IMR-90 (cell line): Measurements from ENCODE around the gene AGMO. TPM values are rescaled to one million over a fixed set of nuclear protein-coding genes. Genes with fewer than 3 reads are reported as not detected.

ENCODE experiments used
- ATAC-seq: fragments of 200-7000 bp; cut with Tn5 transposase; 2 replicates; pipeline ENCODE4 v1.9.1; 2020; ENCODE audit warnings: low read depth, mild to moderate bottlenecking, moderate library complexity
- BruUV-seq: library from RNA; stranded (reverse); fragments of 400-500 nt; replicated peaks from 2 replicates; lab custom pipeline; 2021; lab: Mats Ljungman, UMichigan
- CTCF ChIA-PET: fragments of 300-600 bp; formaldehyde crosslinking; extraction: SDS; loops from one replicate; lab custom pipeline; 2021; ENCODE audit warnings: antibody characterized with exemption; lab: Yijun Ruan, JAX
- POLR2A ChIA-PET: fragments of 300-600 bp; sonication (Branson Sonifier 250); formaldehyde crosslinking; loops from one replicate; lab custom pipeline; 2022; ENCODE audit warnings: antibody characterized with exemption; ENCODE audit not compliant: unreplicated experiment; lab: Charles Lee
- DNase-seq: peaks from one replicate; pipeline ENCODE4 v3.0.0; 2013
- H2AFZ ChIP-seq: replicated peaks from 2 replicates; pipeline ENCODE3; 2013; ENCODE audit warnings: low read length, mild to moderate bottlenecking; ENCODE audit not compliant: poor library complexity
- H2AK5ac ChIP-seq: 2 replicates; pipeline ENCODE4 v1.6.1; 2013; ENCODE audit warnings: low read depth, low read length, inconsistent platforms
- H2AK9ac ChIP-seq: replicated peaks from 2 replicates; pipeline ENCODE3; 2013; ENCODE audit warnings: mild to moderate bottlenecking, low read depth, low read length, moderate library complexity; ENCODE audit not compliant: poor library complexity
- H2BK120ac ChIP-seq: 2 replicates; pipeline ENCODE4 v1.6.1; 2013; ENCODE audit warnings: low read depth, low read length, inconsistent platforms
- H2BK15ac ChIP-seq: 3 replicates; pipeline ENCODE4 v1.6.1; 2013; ENCODE audit warnings: low read depth, low read length, inconsistent platforms
- H2BK20ac ChIP-seq: 2 replicates; pipeline ENCODE4 v1.6.1; 2013; ENCODE audit warnings: low read depth, mild to moderate bottlenecking, inconsistent platforms, low read length, moderate library complexity
- H2BK5ac ChIP-seq: 2 replicates; pipeline ENCODE4 v1.6.1; 2013; ENCODE audit warnings: mild to moderate bottlenecking, low read depth, low read length, inconsistent platforms; ENCODE audit not compliant: poor library complexity, severe bottlenecking
- H3K14ac ChIP-seq: replicated peaks from 2 replicates; pipeline ENCODE4 v1.6.1; 2013; ENCODE audit warnings: low read depth, low read length, inconsistent platforms
- H3K18ac ChIP-seq: 2 replicates; pipeline ENCODE4 v1.6.1; 2013; ENCODE audit warnings: low read depth, low read length, control low read depth
- H3K23ac ChIP-seq: 2 replicates; pipeline ENCODE4 v1.6.1; 2013; ENCODE audit warnings: low read depth, low read length, inconsistent platforms
- H3K27ac ChIP-seq: 2 replicates; pipeline ENCODE4 v1.5.1; 2013; ENCODE audit warnings: mild to moderate bottlenecking, control low read depth, low read length; ENCODE audit not compliant: insufficient read depth
- H3K27me3 ChIP-seq: 2 replicates; pipeline ENCODE4 v1.6.1; 2013; ENCODE audit warnings: low read length; ENCODE audit not compliant: control insufficient read depth, insufficient read depth
- H3K36me3 ChIP-seq: 2 replicates; pipeline ENCODE4 v1.6.1; 2013; ENCODE audit warnings: low read length, mixed read lengths; ENCODE audit not compliant: control insufficient read depth, insufficient read depth
- H3K4ac ChIP-seq: 2 replicates; pipeline ENCODE4 v1.6.1; 2013; ENCODE audit warnings: low read depth, low read length, inconsistent platforms
- H3K4me1 ChIP-seq: 2 replicates; pipeline ENCODE4 v1.6.1; 2013; ENCODE audit warnings: low read length, mixed read lengths; ENCODE audit not compliant: control insufficient read depth, insufficient read depth
- H3K4me2 ChIP-seq: 2 replicates; pipeline ENCODE4 v1.6.1; 2013; ENCODE audit warnings: low read depth, mild to moderate bottlenecking, control low read depth, low read length, moderate library complexity
- H3K4me3 ChIP-seq: 2 replicates; pipeline ENCODE4 v1.5.1; 2013; ENCODE audit warnings: low read depth, mild to moderate bottlenecking, control low read depth, low read length, moderate library complexity; ENCODE audit not compliant: insufficient read depth
- H3K56ac ChIP-seq: 2 replicates; pipeline ENCODE4 v1.6.1; 2013; ENCODE audit warnings: low read length, inconsistent platforms; ENCODE audit not compliant: insufficient read depth; ENCODE audit errors: extremely low read depth
- H3K79me1 ChIP-seq, 2 experiments: 2 replicates each; pipeline ENCODE4 v1.6.1; 2013; ENCODE audit warnings: low read length in 2 of 2, inconsistent platforms in 1 of 2, low read depth in 1 of 2
- H3K9ac ChIP-seq: 2 replicates; pipeline ENCODE4 v1.6.1; 2013; ENCODE audit warnings: low read depth, low read length, control low read depth
- H3K9me1 ChIP-seq: 2 replicates; pipeline ENCODE4 v1.6.1; 2013; ENCODE audit warnings: low read length, inconsistent platforms; ENCODE audit not compliant: insufficient read depth
- H3K9me3 ChIP-seq: 2 replicates; pipeline ENCODE4 v1.6.1; 2013; ENCODE audit warnings: low read length; ENCODE audit not compliant: control insufficient read depth, insufficient read depth
- H4K20me1 ChIP-seq: 2 replicates; pipeline ENCODE4 v1.6.1; 2013; ENCODE audit warnings: low read length, inconsistent platforms; ENCODE audit not compliant: insufficient read depth
- H4K5ac ChIP-seq: 2 replicates; pipeline ENCODE4 v1.6.1; 2013; ENCODE audit warnings: mild to moderate bottlenecking, low read depth, low read length, control low read depth
- H4K8ac ChIP-seq, 2 experiments: 2 replicates each; pipeline ENCODE4 v1.6.1; 2013; ENCODE audit warnings: low read depth in 2 of 2, low read length in 2 of 2, control low read depth in 1 of 2, inconsistent platforms in 1 of 2
- H4K91ac ChIP-seq: 2 replicates; pipeline ENCODE4 v1.6.1; 2013; ENCODE audit warnings: low read depth, low read length, inconsistent platforms; ENCODE audit not compliant: insufficient read depth
- BHLHE40 ChIP-seq: fragments of 150-350 bp; IDR thresholded peaks from 2 replicates; pipeline ENCODE4 v1.6.1; 2016; ENCODE audit warnings: mild to moderate bottlenecking, low read depth, low read length
- CEBPB ChIP-seq: IDR thresholded peaks from 2 replicates; pipeline ENCODE4 v1.6.1; 2012; ENCODE audit warnings: low read depth, low read length, improper control_type of control experiment
- CHD1 ChIP-seq: IDR thresholded peaks from 2 replicates; pipeline ENCODE4 v1.6.1; 2012; ENCODE audit warnings: low read depth, low read length, improper control_type of control experiment
- CTCF ChIP-seq: conservative IDR thresholded peaks from 2 replicates; pipeline ENCODE4 v1.5.1; 2012; ENCODE audit warnings: mild to moderate bottlenecking, low read depth, low read length, improper control_type of control experiment
- FOS ChIP-seq: fragments of 150-350 bp; IDR thresholded peaks from 2 replicates; pipeline ENCODE4 v1.6.1; 2016; ENCODE audit warnings: low read depth, low read length
- MAFK ChIP-seq: IDR thresholded peaks from 2 replicates; pipeline ENCODE4 v1.6.1; 2012; ENCODE audit warnings: low read depth, low read length, improper control_type of control experiment
- MAZ ChIP-seq: IDR thresholded peaks from 2 replicates; pipeline ENCODE4 v1.6.1; 2012; ENCODE audit warnings: low read depth, mild to moderate bottlenecking, low read length, improper control_type of control experiment, moderate library complexity, borderline replicate concordance
- MXI1 ChIP-seq: IDR thresholded peaks from 2 replicates; pipeline ENCODE4 v1.6.1; 2012; ENCODE audit warnings: low read depth, mild to moderate bottlenecking, low read length, moderate library complexity, borderline replicate concordance
- NFE2L2 ChIP-seq: fragments of 150-350 bp; IDR thresholded peaks from 2 replicates; pipeline ENCODE4 v1.6.1; 2016; ENCODE audit warnings: low read depth, mild to moderate bottlenecking, low read length
- POLR2A ChIP-seq: IDR thresholded peaks from 2 replicates; pipeline ENCODE4 v1.6.1; 2012; ENCODE audit warnings: mild to moderate bottlenecking, low read depth, low read length
- RAD21 ChIP-seq: IDR thresholded peaks from 2 replicates; pipeline ENCODE4 v1.6.1; 2012; ENCODE audit warnings: low read length, improper control_type of control experiment
- RCOR1 ChIP-seq: IDR thresholded peaks from 2 replicates; pipeline ENCODE4 v1.6.1; 2012; ENCODE audit warnings: mild to moderate bottlenecking, low read length, improper control_type of control experiment; ENCODE audit not compliant: insufficient replicate concordance
- RFX5 ChIP-seq: IDR thresholded peaks from 2 replicates; pipeline ENCODE4 v1.8.0; 2012; ENCODE audit warnings: low read depth, mild to moderate bottlenecking, low read length, moderate library complexity
- SMC3 ChIP-seq: fragments of 150-350 bp; IDR thresholded peaks from 2 replicates; pipeline ENCODE4 v1.6.1; 2016; ENCODE audit warnings: low read depth, mild to moderate bottlenecking, antibody characterized with exemption, low read length, moderate library complexity
- USF2 ChIP-seq: fragments of 150-350 bp; IDR thresholded peaks from 2 replicates; pipeline ENCODE4 v1.6.1; 2017; ENCODE audit warnings: mild to moderate bottlenecking, antibody characterized with exemption, low read length, low read depth
- dilution Hi-C: fragments of 300-500 bp; cut with HindIII; formaldehyde crosslinking; loops from one replicate; pipeline ENCODE4 v1.14.3; 2018; ENCODE audit warnings: low sequenced_read_pairs; ENCODE audit not compliant: unreplicated experiment
- in situ Hi-C: fragments of 300-500 bp; cut with MboI; formaldehyde crosslinking; loops from 3 replicates; pipeline ENCODE4 v1.14.3; 2019; ENCODE audit warnings: low sequenced_read_pairs, inconsistent platforms, mixed read lengths
- intact Hi-C: fragments of 100-400 bp; cut with micrococcal nuclease; formaldehyde crosslinking; loops from 2 replicates; pipeline ENCODE4 v1.10.0; 2022
- polyA plus RNA-seq, 3 experiments: library from polyadenylated mRNA; depleted of rRNA; stranded (reverse); fragments of >200 nt; gene quantifications; 2 replicates each; pipeline ENCODE4 v1.2.3, GENCODE V29; 2012; ENCODE audit warnings: low replicate concordance in 1 of 3
- total RNA-seq: library from RNA; depleted of rRNA; stranded (reverse); fragments of >200 nt; gene quantifications from 2 replicates; pipeline ENCODE4 v1.2.3, GENCODE V29; 2012
- TF ChIP-seq, protein P1 (sequence below): fragments of 150-350 bp; IDR thresholded peaks from 2 replicates; pipeline ENCODE4 v1.6.1; 2016; ENCODE audit warnings: low read depth, mild to moderate bottlenecking, low read length, moderate library complexity, borderline replicate concordance

AGMO gene
- total and polyA plus RNA-seq, 2 of the 4 experiments (the other 2 are of a cell fraction), result not detected

DNA sequence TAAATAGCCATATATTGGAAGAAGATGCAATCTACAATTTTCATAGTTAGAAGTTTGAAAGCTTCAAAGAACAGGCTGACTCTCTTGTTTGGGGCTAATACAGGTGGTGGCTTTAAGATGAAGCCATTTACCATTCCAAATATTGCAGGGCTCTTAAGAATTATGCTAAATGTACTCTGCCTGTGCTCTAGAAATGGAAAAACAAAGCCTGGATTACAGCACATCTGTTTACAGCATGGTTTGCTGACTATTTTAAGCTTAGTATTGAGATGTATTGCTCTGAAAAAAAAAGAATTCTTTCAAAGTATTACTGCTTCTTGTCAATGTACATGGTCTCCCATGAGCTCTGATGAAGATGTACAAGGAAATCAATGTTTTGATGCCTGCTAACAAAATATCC lies 34.2 kb downstream of the AGMO start:
- no peaks in the 10 kb centered on the region for H3K9me1 ChIP-seq
- no peaks in the 10 kb centered on the region for H3K4me1 ChIP-seq
- no peaks in the 10 kb centered on the region for H3K36me3 ChIP-seq
- intact Hi-C loops, result no loop called here
- in situ Hi-C loops, result no loop called here
- TF ChIP-seq MXI1 (no peak), FOS (no peak), RCOR1 (no peak), MAZ (no peak), USF2 (no peak), CEBPB (no peak), NFE2L2 (no peak), MAFK (no peak), CHD1 (no peak), CTCF (no peak), SMC3 (no peak), RFX5 (no peak), RAD21 (no peak), POLR2A (no peak), BHLHE40 (no peak)
- TF ChIP-seq, protein P1, sequence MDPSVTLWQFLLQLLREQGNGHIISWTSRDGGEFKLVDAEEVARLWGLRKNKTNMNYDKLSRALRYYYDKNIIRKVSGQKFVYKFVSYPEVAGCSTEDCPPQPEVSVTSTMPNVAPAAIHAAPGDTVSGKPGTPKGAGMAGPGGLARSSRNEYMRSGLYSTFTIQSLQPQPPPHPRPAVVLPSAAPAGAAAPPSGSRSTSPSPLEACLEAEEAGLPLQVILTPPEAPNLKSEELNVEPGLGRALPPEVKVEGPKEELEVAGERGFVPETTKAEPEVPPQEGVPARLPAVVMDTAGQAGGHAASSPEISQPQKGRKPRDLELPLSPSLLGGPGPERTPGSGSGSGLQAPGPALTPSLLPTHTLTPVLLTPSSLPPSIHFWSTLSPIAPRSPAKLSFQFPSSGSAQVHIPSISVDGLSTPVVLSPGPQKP, result no peak
- no peak overlapping the region for H3K27ac ChIP-seq
- no peak overlapping the region for H4K91ac ChIP-seq
- no peak overlapping the region for H3K18ac ChIP-seq
- H2AFZ ChIP-seq, result no peak overlapping the region
- DNase-seq, result no peak
- no peak overlapping the region for H3K23ac ChIP-seq
- H2BK15ac ChIP-seq, result no peak overlapping the region
- H3K4me3 ChIP-seq, result no peak overlapping the region
- H3K79me1 ChIP-seq, result no peaks in the 10 kb centered on the region
- ChIA-PET CTCF (no interaction called here), POLR2A (no interaction called here)
- dilution Hi-C loops, result no loop called here
- no peak overlapping the region for H2BK20ac ChIP-seq
- BruUV-seq, result no TSS peak
- H4K8ac ChIP-seq, result no peak overlapping the region
- H3K14ac ChIP-seq, result no peak overlapping the region
- H2AK9ac ChIP-seq, result no peak overlapping the region
- H2AK5ac ChIP-seq, result no peak overlapping the region
- no peak overlapping the region for H3K4me2 ChIP-seq
- H2BK120ac ChIP-seq, result no peak overlapping the region
- no peaks in the 10 kb centered on the region for H3K9me3 ChIP-seq
- no peaks in the 10 kb centered on the region for H3K27me3 ChIP-seq
- no peaks in the 10 kb centered on the region for H4K20me1 ChIP-seq
- no peak overlapping the region for H2BK5ac ChIP-seq
- H3K56ac ChIP-seq, result no peak overlapping the region
- ATAC-seq, result no peak
- no peak overlapping the region for H3K9ac ChIP-seq
- H4K5ac ChIP-seq, result no peak overlapping the region
- no peak overlapping the region for H3K4ac ChIP-seq
